HG02840 (cell line): ENCODE results near the gene DAP.

Experiments used
- ATAC-seq: cut with Tn5 transposase; IDR thresholded peaks from one replicate; pipeline ENCODE4 v1.9.1; 2021; ENCODE audit warnings: mild to moderate bottlenecking, moderate library complexity, moderate number of reproducible peaks; ENCODE audit not compliant: unreplicated experiment, low FRiP score

The DAP gene

DNA sequence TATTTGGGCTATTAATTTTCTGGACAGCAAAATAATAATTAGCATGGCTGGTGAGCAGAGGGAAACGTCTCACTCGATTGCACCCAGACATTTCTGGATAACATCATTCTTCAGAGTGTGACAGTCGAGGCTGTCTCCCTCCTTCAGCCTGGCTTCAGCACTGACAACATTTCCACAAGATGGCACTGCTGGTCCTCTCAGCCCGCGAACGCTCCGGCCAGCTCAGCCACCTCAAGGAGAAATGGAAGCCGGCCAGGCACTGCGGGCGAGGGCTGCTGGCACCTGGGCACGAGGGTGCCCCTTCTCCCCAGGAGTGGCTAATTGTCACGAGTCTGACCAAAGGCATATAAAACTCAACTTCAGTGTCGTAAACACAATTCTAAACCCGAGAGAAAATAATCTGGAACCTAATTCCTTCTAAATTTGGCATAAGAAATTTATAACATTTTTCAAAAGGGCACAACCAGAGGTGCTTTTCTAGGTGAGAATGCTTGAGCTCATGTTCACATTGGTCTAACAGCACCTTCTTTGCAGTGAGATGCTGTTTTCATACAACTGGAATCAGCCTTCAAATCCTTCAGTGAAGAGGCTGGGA is 65.9 kb downstream of the DAP start:
- no peak for ATAC-seq

DNA sequence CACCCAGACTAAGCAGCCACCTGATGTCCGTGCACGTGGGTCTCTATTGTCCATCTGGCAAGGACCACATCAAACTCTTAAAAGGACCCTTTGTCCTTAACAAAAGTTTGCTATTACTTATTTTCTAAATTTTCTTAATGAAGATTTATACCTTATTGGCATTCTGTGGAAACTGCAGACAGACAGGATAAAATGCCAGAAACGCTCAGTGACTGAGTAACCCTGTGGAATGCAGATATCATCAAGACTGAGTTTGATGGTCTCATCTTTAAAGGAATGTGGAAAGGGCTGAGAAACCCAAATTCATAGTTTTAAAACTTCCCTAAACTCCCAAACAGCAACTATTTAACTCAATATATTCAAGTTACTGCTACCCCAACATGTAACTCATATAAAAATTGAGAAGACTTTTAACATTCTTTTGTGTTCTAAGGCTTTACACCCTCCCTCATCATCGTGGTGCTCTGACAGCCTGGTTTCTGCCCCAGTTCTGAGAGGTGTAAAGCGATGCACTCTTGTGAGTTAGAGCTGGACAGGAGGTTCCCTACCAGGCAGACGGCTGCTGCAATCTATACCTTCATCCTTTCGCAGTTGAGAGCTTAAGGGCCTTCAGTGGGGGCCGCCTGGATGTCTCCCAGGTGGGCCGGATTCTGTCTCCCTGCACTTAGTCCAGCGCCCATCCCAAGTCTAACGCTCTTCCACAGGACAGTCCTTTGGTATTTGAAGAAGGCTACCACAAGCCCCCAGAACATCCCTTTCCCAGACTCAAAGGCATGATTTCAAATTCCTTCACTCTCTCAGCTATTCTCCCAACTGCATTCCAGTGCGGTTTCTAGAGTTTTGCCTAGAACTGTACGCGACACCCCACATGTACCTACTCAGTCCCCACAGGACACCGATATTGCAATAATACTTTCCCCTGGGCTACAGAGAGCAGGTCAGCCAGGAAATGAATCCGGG is 68.9 kb downstream of the DAP start:
- no peak for ATAC-seq

DNA sequence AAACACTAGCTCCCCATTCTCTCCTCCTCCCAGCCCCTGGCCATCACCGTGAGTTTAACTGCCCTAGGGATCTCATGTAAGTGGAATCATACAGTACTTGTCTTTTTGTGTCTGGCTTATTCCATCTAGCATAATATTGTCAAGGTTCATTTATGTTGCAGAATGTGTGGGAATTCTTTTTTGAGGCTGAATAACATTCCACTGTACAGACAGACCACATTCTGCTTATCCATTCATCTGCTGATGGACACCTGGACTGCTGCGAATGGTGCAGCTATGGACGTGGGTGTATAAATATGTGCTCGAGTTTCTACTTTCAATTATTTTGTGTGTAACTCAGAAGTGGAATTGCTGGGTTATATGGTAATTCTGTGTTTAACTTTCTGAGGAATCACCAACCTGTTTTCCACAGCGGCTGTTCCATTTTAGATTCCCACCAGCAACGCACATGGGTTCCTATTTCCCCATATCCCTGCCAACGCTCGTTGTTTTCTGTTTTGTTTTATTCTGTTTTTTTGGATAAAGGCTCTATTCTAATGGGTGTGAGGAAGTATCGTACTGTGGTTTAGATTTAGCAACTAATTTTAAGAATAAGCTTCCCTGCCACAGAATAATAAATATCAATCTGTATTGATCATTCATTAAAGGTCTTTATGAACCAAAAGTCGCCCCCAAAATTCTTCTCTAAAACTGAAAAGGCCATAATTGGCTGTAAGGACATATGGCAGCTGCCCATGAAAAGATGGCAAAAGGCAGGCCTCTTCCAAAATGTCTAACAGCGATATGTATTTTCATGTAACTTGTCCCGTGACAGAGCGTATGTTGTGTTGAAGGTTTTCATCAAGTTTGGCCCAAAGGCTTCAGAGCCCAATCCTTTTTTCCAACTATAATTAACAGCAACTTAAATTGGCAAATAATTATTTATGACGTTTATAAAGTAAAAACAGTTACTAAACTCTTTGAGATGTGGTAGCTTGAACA is 70.3 kb downstream of the DAP start:
- no peak for ATAC-seq

- ATAC-seq, result no peak
Observed at GRCh38 chr5:10689391-10690081, 71.5 kb downstream of the DAP start.

DNA sequence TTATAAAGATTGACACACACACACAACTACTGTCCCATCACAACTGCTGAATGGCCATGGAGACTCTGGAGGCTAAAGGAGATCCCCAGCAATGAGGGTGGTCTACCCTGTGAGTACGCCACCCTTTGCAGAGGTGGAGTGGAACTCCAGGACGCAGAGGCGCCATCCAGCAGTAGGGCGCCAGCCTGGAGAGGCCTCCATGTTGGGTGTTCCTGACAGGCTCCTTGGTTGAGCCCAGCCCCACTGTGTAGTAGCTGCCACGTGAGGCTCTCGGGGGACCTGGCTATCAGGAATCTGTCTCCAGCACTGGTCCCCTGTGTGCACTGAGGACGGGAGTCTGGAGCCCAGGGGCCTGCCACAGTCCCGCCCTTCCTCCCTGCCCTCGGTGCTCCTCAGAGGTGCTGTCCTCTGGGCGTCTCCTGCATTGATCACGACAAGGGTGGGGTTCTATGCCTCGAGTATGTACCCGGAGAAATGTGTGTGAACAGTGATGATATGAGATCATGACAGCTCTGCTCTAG is 72.3 kb downstream of the DAP start:
- ATAC-seq, result no peak

GRCh38 chr5:10686890-10687289 is 74.1 kb downstream of the DAP start:
- no peak for ATAC-seq

DNA sequence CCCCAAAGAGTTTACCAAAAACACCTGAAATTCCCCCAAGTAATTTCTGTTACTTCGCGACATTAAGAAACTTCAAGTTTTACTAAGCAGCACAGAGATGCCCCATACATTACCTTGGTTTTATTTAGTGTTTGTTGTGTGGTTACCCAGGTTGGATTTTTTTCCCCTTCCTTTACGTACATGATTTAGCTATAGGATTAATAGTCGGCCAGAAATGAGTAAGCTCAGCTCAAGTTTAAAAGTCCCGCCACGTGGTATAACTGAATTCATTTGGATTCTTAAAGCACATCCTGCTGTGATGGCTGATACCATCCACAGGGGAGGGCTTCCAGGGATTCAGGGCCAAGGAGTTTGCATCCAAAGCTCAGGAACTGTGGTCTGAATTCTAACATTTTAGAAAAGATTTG is 75.9 kb downstream of the DAP start:
- ATAC-seq, result peak; percentile 72

- ATAC-seq, result peak; percentile 33
Observed at GRCh38 chr5:10684303-10685086, 76.5 kb downstream of the DAP start.

- no peak for ATAC-seq
Observed at GRCh38 chr5:10682801-10683525, 78.1 kb downstream of the DAP start.

GRCh38 chr5:10681731-10682679 is 79.0 kb downstream of the DAP start:
- no peak for ATAC-seq

DNA sequence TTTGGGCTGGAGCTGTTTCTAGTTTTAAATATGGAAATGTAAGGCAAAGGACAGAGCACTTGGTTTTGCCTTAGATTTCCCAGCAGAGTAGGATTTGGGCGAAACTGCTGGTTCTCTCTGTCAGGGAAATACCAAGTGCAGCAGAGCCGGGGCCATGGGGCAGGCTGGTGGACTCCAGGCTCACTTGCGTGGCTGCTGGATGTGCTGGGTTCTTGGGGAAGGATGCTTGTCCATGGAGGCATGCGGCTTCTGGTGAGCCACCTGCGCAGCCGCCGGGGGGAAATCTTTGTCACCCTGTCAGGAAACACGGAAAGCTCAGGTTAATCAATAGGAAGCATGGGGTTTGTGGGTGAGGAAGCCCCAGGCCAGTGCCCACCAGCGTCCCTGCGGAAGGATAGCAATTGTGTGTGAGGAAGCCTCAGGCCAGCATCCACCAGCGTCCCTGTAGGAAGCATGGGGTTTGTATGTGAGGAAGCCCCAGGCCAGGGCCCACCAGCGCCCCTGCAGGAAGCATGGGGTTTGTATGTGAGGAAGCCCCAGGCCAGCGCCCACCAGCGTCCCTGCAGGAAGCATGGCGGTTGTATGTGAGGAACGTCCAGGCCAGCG is 80.1 kb downstream of the DAP start:
- ATAC-seq, result no peak

DNA sequence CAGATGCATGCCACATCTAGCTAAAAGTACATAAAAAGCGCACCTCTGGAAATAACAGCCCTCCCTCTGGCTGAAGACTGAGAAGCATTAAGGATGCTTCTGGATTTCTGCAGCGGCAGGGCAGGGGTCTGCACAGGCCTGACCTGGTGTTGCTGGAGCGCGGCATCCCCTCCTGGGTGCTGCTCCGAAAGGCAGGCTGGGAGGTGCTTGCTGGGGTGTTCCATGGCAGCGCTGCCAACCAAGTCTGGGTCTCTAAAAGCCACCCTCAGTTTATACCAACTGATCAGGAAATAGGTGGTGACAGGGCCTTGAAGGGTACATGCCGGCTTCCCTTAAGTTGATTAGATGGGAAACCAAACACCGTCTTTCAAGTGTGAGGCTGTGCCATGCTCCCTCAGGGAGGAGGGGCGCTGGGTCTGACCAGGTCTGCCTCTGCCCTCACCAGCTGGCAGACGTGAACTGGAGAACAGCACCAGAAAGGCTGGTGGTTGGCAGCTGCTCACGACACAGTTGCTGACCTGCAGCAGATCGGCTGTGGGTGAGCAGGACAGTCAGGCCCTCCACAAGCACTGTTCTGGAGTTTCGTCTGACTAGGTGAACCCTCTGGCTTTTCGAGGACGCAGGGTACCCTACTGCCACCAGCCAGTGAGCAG is 81.6 kb downstream of the DAP start:
- no peak for ATAC-seq

- no peak for ATAC-seq
Observed at GRCh38 chr5:10678244-10678643, 82.8 kb downstream of the DAP start.

GRCh38 chr5:10677533-10677932 is 83.5 kb downstream of the DAP start:
- no peak for ATAC-seq

DNA sequence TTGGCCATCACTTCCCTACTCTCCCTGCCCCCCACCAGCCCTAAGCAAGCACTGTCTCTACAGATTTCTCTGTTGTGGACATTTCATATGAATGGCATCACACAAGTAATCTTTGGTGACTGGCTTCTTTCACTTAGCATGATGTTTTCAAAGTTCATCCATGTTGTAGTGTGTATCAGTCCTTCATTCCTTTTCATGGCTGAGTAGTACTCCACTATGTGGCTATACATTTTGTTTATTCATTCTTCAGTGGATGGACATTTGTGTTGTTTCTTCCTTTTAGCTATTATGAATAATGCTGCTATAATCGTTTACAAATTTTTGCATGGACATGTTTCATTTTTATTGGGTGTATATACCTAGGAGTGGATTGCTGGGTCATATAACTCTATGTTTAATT is 84.1 kb downstream of the DAP start:
- ATAC-seq, result no peak

DNA sequence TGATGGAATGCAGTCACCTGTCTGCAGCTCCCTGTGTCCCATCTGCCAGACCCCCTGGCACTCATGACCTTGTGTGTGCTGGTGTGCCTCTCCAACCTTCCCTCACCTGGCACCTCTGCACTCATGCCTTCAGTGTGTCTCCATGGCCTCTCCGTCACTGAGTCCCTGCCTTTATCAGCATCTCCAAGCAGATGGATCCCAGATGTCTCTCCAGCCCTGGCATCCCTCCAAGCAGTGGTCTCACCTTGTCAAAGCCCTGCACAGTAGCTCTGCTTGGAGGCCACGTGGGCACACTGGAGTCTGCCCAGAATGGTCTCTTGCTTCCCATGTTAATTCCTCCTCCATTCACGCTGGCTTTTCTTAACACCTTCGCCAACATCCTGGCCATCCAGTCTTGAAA is 84.8 kb downstream of the DAP start:
- no peak for ATAC-seq
